ENCODE measurements around the gene DUSP18.

The DUSP18 gene

DNA sequence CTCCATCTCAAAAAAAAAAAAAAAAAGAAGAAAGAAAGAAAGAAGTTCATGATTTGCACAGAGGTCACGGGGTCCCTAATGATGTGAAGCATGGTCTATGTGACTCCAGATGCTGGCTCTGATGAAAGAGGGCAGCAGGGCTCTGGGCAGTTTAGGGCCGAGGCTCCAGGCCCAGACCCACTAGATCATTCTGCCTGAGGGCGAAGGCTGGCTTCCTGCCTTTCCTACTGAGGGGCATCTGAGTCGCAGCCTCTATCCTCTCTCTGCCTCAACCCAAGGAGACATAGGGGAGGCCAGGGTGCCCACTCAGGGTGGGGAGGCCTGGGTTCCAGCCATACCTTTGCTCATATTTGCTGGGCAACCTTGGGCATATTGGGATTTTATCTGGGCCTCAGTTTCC is 27.3 kb downstream of the DUSP18 start:
- H3K79me2 ChIP-seq (ENCODE audit: low read length), result no peaks in the 10 kb centered on the region
- no peaks in the 10 kb centered on the region for H3K9me3 ChIP-seq (ENCODE audit: insufficient read depth, low read length)
- no peaks in the 10 kb centered on the region for H3K36me3 ChIP-seq (replicated peaks; ENCODE audit: low read depth, low read length)
- no peak for TF ChIP-seq EZH2phosphoT487 (IDR thresholded peaks at IDR 0.05; ENCODE audit: low read depth)
- TF ChIP-seq, protein P1, sequence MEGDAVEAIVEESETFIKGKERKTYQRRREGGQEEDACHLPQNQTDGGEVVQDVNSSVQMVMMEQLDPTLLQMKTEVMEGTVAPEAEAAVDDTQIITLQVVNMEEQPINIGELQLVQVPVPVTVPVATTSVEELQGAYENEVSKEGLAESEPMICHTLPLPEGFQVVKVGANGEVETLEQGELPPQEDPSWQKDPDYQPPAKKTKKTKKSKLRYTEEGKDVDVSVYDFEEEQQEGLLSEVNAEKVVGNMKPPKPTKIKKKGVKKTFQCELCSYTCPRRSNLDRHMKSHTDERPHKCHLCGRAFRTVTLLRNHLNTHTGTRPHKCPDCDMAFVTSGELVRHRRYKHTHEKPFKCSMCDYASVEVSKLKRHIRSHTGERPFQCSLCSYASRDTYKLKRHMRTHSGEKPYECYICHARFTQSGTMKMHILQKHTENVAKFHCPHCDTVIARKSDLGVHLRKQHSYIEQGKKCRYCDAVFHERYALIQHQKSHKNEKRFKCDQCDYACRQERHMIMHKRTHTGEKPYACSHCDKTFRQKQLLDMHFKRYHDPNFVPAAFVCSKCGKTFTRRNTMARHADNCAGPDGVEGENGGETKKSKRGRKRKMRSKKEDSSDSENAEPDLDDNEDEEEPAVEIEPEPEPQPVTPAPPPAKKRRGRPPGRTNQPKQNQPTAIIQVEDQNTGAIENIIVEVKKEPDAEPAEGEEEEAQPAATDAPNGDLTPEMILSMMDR (IDR thresholded peaks at IDR 0.05; ENCODE audit: low read depth, low read length), result no peak
- H3K27me3 ChIP-seq (ENCODE audit: low read depth, low read length), result no peaks in the 10 kb centered on the region
- no peak overlapping the region for H3K4me2 ChIP-seq (ENCODE audit: low read length)
- H3K9ac ChIP-seq (ENCODE audit: low read length), result no peak overlapping the region
- H2AFZ ChIP-seq (ENCODE audit: low read depth, low read length), result no peak overlapping the region
- H3K27ac ChIP-seq (ENCODE audit: low read length), result no peak overlapping the region
- H3K4me3 ChIP-seq (ENCODE audit: low read length), result no peak overlapping the region
- H4K20me1 ChIP-seq (ENCODE audit: insufficient read depth, low read length), result no peaks in the 10 kb centered on the region
- peaks cover 11% of the 10 kb centered on the region; the same call in 1 of the 2 replicates for H3K4me1 ChIP-seq (ENCODE audit: low read length)

DNA sequence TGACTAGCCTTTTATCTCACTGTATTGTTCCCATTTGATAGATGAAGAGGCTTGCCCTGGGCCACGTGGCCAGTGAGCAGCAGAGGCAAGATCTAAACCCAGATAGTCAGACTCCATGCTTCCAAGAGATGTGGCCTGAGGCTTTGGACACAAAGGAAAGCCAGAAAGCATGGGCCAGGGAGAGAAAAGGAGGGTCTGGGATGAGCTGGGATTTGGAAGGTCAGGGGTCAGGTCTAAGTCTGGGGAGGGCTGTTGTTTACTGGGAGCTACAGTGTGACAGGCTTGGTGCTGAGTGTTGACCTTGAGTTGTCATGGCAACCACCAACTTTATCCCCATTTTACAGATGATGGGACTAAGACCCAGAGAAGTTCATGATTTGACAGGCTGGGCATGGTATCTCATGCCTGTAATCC is 30.0 kb downstream of the DUSP18 start:
- Histone ChIP-seq H3K4me1 (ENCODE audit: low read length) (peaks cover 13% of the 10 kb centered on the region; the same call in 1 of the 2 replicates), H3K79me2 (ENCODE audit: low read length) (no peaks in the 10 kb centered on the region), H2AFZ (ENCODE audit: low read depth, low read length) (no peak overlapping the region), H3K4me2 (ENCODE audit: low read length) (no peak overlapping the region), H3K9me3 (ENCODE audit: insufficient read depth, low read length) (no peaks in the 10 kb centered on the region), H3K27ac (ENCODE audit: low read length) (no peak overlapping the region), H3K27me3 (ENCODE audit: low read depth, low read length) (no peaks in the 10 kb centered on the region), H3K9ac (ENCODE audit: low read length) (no peak overlapping the region), H3K4me3 (ENCODE audit: low read length) (no peak overlapping the region), H4K20me1 (ENCODE audit: insufficient read depth, low read length) (no peaks in the 10 kb centered on the region), H3K36me3 (replicated peaks; ENCODE audit: low read depth, low read length) (no peaks in the 10 kb centered on the region)
- TF ChIP-seq, protein P1 (IDR thresholded peaks at IDR 0.05; ENCODE audit: low read depth, low read length), result no peak
- TF ChIP-seq EZH2phosphoT487 (IDR thresholded peaks at IDR 0.05; ENCODE audit: low read depth), result no peak

- Histone ChIP-seq H3K9me3 (ENCODE audit: insufficient read depth, low read length) (no peaks in the 10 kb centered on the region), H3K36me3 (replicated peaks; ENCODE audit: low read depth, low read length) (no peaks in the 10 kb centered on the region), H3K4me2 (ENCODE audit: low read length) (peak overlapping the region; percentile 78), H2AFZ (ENCODE audit: low read depth, low read length) (peak overlapping the region; percentile 53; the same call in 1 of the 2 replicates), H4K20me1 (ENCODE audit: insufficient read depth, low read length) (no peaks in the 10 kb centered on the region), H3K9ac (ENCODE audit: low read length) (peak overlapping the region; percentile 73), H3K27ac (ENCODE audit: low read length) (no peak overlapping the region), H3K27me3 (ENCODE audit: low read depth, low read length) (no peaks in the 10 kb centered on the region), H3K4me1 (ENCODE audit: low read length) (peaks cover 13% of the 10 kb centered on the region; the same call in 1 of the 2 replicates), H3K79me2 (ENCODE audit: low read length) (no peaks in the 10 kb centered on the region), H3K4me3 (ENCODE audit: low read length) (peak overlapping the region; percentile 81)
- no peak for TF ChIP-seq EZH2phosphoT487 (IDR thresholded peaks at IDR 0.05; ENCODE audit: low read depth)
- TF ChIP-seq, protein P1 (IDR thresholded peaks at IDR 0.05; ENCODE audit: low read depth, low read length), result no peak
Measured at GRCh38 chr22:30636226-30637077, 31.2 kb downstream of the DUSP18 start.

Data from OCI-LY3 (cell line).